Esophagus muscularis mucosa (tissue), 4 donors: ENCODE measurements around the gene HELZ. TPM values are rescaled to one million over a fixed set of nuclear protein-coding genes. Genes with fewer than 3 reads are reported as not detected.

Experiments used
- DNase-seq: peaks from one replicate; pipeline ENCODE4 v3.0.0-alpha.2; 2017; ENCODE audit errors: extremely low spot score
- H3K27ac ChIP-seq, 4 donors: fragments of 200-600 bp; sonication (generic); replicated peaks in 1 of 4; 1 replicate in 3 of 4; 2 replicates in 1 of 4; pipeline ENCODE4 v1.5.1; 2016 to 2019; ENCODE audit warnings: mild to moderate bottlenecking in 1 of 4
- H3K27me3 ChIP-seq, 4 donors: fragments of 200-600 bp; sonication (generic); one replicate each; pipeline versions ENCODE4 v1.5.1 to v1.6.0; 2016 to 2019
- H3K36me3 ChIP-seq, 4 donors: fragments of 200-600 bp; sonication (generic); one replicate each; pipeline ENCODE4 v1.5.1; 2016 to 2019
- H3K4me1 ChIP-seq, 4 donors: fragments of 200-600 bp; sonication (generic); one replicate each; pipeline ENCODE4 v1.5.1; 2016 to 2019
- H3K4me3 ChIP-seq, 4 donors: fragments of 200-600 bp; sonication (generic); 1 replicate in 2 of 4; 2 replicates in 2 of 4; pipeline ENCODE4 v1.5.1; 2016 to 2019; ENCODE audit warnings: mild to moderate bottlenecking in 4 of 4, moderate library complexity in 1 of 4
- H3K9me3 ChIP-seq, 4 donors: fragments of 200-600 bp; sonication (generic); 1 replicate in 3 of 4; 2 replicates in 1 of 4; pipeline ENCODE4 v1.5.1; 2016 to 2019
- EP300 ChIP-seq: sonication (generic); formaldehyde crosslinking; IDR thresholded peaks from one replicate; pipeline ENCODE4 v1.6.1; 2017; ENCODE audit warnings: antibody characterized with exemption
- POLR2A ChIP-seq: fragments of 450-650 bp; IDR thresholded peaks from one replicate; pipeline ENCODE4 v1.6.1; 2017; ENCODE audit warnings: antibody characterized with exemption, moderate library complexity, mild to moderate bottlenecking, low read depth
- POLR2AphosphoS5 ChIP-seq, 2 donors: sonication (generic); formaldehyde crosslinking; IDR thresholded peaks; one replicate each; pipeline ENCODE4 v1.6.1; 2017; ENCODE audit warnings: antibody characterized with exemption in 2 of 2
- WGBS: methylation state at CpG from one replicate; pipeline ENCODE4 v1.1.5; 2018; 5-methylcytosine and 5-hydroxymethylcytosine counted together
- intact Hi-C: fragments of 100-400 bp; cut with DNase I; formaldehyde crosslinking; loops from one replicate; pipeline ENCODE4 v1.15.1; 2023
- total RNA-seq, 4 donors: library from RNA; depleted of rRNA; stranded (reverse); fragments of >200 nt; gene quantifications; one replicate each; pipeline versions ENCODE4 v1.1.0 to v1.2.1, GENCODE V29; 2016
- TF ChIP-seq, protein P1 (sequence below), 3 experiments: fragments of 200-600 bp in 2 of 3; fragments of 450-650 bp in 1 of 3; sonication (generic) in 2 of 3; IDR thresholded peaks; one replicate each; pipeline ENCODE4 v1.5.1; 2017 to 2019; ENCODE audit warnings: antibody characterized with exemption in 3 of 3, mild to moderate bottlenecking in 2 of 3, moderate library complexity in 1 of 3

HELZ gene
- total RNA-seq, 4 donors from 2014 or later: 35.0 to 62.3 (median 45.8) TPM

DNA sequence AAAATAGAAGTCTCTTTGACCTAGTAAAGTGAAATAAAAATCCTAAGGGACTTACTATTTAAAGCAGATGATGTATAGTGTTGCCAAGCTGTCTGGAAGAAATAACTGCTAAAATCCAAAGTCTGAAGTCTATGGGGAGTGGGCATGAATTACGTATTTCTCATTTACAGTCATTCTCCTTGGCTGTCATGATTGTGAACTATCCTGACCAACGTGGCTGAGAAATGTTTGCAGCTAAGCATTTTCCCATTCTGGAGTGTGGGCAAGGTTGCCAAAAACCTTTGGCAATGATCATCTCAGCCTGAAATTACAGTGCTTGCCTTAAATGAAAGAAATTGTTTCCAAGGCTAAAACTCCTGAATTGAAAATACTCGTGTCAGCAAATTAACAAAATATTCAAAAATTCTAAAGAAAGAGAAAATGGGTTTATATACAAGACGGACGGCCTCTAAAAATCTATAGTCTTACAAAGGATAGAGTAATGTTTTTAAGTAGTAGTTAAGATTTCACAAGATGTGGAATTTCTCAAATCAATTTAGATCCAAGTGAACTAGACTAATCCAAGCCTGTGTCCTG is 123.6 kb downstream of the HELZ start:
- TF ChIP-seq POLR2AphosphoS5 (IDR thresholded peaks at IDR 0.05): no peak
- TF ChIP-seq, protein P1, sequence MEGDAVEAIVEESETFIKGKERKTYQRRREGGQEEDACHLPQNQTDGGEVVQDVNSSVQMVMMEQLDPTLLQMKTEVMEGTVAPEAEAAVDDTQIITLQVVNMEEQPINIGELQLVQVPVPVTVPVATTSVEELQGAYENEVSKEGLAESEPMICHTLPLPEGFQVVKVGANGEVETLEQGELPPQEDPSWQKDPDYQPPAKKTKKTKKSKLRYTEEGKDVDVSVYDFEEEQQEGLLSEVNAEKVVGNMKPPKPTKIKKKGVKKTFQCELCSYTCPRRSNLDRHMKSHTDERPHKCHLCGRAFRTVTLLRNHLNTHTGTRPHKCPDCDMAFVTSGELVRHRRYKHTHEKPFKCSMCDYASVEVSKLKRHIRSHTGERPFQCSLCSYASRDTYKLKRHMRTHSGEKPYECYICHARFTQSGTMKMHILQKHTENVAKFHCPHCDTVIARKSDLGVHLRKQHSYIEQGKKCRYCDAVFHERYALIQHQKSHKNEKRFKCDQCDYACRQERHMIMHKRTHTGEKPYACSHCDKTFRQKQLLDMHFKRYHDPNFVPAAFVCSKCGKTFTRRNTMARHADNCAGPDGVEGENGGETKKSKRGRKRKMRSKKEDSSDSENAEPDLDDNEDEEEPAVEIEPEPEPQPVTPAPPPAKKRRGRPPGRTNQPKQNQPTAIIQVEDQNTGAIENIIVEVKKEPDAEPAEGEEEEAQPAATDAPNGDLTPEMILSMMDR (IDR thresholded peaks at IDR 0.05): no peak
- no peak for TF ChIP-seq POLR2A
- no peak for TF ChIP-seq EP300
- Histone ChIP-seq H3K4me3 (no peak overlapping the region), H3K4me1 (peaks cover 0 to 12% (median 7%) of the 10 kb centered on the region in 4 donors), H3K9me3 (peaks cover 0 to 5% (median under 1%) of the 10 kb centered on the region in 4 donors), H3K36me3 (peaks cover 0 to 70% (median 33%) of the 10 kb centered on the region in 4 donors), H3K27ac (no peak overlapping the region), H3K27me3 (no peaks in the 10 kb centered on the region)
- intact Hi-C loops: no loop called here
- DNase-seq: no peak
- WGBS: 49% methylated on average over 5 of the region's 5 CpGs

DNA sequence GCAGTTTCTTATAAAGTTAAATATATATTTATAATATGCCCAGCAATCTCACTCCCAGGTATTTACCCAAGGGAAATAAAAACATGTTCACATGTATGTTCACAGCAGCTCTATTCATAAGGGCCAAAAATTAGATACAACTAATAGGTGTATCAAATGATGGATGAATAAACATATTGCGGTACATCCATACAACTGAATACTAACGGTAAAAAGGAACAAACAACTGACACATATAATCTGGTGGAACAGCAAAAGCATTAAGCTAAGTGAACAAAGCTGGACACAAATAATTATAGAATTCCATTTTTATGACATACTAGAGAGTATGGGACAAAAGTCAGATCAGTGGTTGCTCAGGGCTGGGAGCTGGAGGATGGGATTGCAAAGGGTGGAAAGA is 125.9 kb downstream of the HELZ start:
- no peaks in the 10 kb centered on the region for H3K27me3 ChIP-seq
- H3K36me3 ChIP-seq: peaks cover 0 to 75% (median 35%) of the 10 kb centered on the region in 4 donors
- no peak for TF ChIP-seq POLR2AphosphoS5 (IDR thresholded peaks at IDR 0.05)
- TF ChIP-seq EP300: no peak
- TF ChIP-seq, protein P1 (IDR thresholded peaks at IDR 0.05): no peak
- TF ChIP-seq POLR2A: no peak
- no peak for DNase-seq
- H3K4me3 ChIP-seq: no peak overlapping the region
- H3K9me3 ChIP-seq: peaks cover 0 to 5% (median 3%) of the 10 kb centered on the region in 4 donors
- intact Hi-C loops: no loop called here
- H3K4me1 ChIP-seq: peaks cover 0 to 12% (median 7%) of the 10 kb centered on the region in 4 donors
- 100% methylated on average over 2 of the region's 2 CpGs for WGBS
- no peak overlapping the region for H3K27ac ChIP-seq

DNA sequence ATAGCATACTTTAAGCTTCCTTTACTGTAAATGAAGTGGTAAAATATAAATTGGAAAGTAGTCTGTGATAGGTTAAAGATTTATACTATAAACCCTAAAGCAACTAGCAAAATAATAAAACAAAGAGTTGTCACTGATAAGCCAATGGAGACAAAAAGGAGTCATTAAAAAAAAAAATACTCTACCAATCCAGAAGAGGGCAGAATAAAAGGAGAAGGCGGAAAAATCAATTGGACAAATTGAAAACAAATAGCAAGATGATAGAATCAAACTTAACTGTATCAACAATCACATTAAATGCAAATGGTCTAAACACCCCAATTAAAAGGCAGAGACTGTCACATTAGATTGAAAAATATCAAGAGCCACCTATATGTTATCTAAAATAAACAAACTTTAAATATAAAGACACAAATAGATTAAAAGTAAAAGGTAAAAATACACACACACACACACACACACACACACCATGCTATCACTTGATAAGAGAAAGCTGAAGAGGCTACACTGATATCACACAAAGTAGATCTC is 128.9 kb downstream of the HELZ start:
- Histone ChIP-seq H3K4me1 (peaks cover 0 to 6% (median 1%) of the 10 kb centered on the region in 4 donors), H3K27ac (no peak overlapping the region), H3K9me3 (peaks cover 0 to 5% (median 3%) of the 10 kb centered on the region in 4 donors), H3K36me3 (peaks cover 0 to 79% (median 42%) of the 10 kb centered on the region in 4 donors), H3K4me3 (no peak overlapping the region), H3K27me3 (no peaks in the 10 kb centered on the region)
- TF ChIP-seq POLR2AphosphoS5 (IDR thresholded peaks at IDR 0.05) (no peak), EP300 (no peak), POLR2A (no peak)
- TF ChIP-seq, protein P1 (IDR thresholded peaks at IDR 0.05): no peak
- intact Hi-C loops: no loop called here
- 100% methylated on average over 1 of the region's 1 CpG for WGBS
- DNase-seq: no peak

DNA sequence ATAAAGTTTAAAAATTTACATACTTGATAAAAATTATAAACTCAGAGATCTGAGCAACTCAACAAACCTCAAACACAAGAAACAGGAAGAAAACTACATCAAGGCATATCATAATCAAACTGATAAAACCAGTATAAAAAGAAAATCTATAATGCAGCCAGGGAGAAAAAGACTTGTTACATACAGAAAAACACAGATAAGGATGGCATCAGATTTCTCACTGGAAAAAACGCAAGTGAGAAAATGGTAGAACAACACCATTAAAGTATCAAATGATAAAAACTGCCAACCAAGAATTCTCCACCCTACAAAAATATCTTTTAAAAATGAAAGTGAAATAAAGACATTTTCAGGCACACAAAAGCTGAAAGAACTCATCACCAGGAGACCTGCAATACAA is 129.6 kb downstream of the HELZ start:
- peaks cover 0 to 82% (median 43%) of the 10 kb centered on the region in 4 donors for H3K36me3 ChIP-seq
- 87% methylated on average over 1 of the region's 1 CpG for WGBS
- TF ChIP-seq, protein P1 (IDR thresholded peaks at IDR 0.05): no peak
- TF ChIP-seq POLR2AphosphoS5 (IDR thresholded peaks at IDR 0.05) (no peak), POLR2A (no peak), EP300 (no peak)
- no peaks in the 10 kb centered on the region for H3K27me3 ChIP-seq
- intact Hi-C loops: no loop called here
- peaks cover 0 to 5% (median 3%) of the 10 kb centered on the region in 4 donors for H3K9me3 ChIP-seq
- no peak for DNase-seq
- H3K27ac ChIP-seq: no peak overlapping the region
- no peaks in the 10 kb centered on the region for H3K4me1 ChIP-seq
- H3K4me3 ChIP-seq: no peak overlapping the region
